ENCODE results near the gene BOC.
"Not testable (repeated sequence)": the region's sequence is repeated elsewhere in the genome, so short reads cannot be mapped to it uniquely, and the experiment has no call there.

Gene BOC, protein sequence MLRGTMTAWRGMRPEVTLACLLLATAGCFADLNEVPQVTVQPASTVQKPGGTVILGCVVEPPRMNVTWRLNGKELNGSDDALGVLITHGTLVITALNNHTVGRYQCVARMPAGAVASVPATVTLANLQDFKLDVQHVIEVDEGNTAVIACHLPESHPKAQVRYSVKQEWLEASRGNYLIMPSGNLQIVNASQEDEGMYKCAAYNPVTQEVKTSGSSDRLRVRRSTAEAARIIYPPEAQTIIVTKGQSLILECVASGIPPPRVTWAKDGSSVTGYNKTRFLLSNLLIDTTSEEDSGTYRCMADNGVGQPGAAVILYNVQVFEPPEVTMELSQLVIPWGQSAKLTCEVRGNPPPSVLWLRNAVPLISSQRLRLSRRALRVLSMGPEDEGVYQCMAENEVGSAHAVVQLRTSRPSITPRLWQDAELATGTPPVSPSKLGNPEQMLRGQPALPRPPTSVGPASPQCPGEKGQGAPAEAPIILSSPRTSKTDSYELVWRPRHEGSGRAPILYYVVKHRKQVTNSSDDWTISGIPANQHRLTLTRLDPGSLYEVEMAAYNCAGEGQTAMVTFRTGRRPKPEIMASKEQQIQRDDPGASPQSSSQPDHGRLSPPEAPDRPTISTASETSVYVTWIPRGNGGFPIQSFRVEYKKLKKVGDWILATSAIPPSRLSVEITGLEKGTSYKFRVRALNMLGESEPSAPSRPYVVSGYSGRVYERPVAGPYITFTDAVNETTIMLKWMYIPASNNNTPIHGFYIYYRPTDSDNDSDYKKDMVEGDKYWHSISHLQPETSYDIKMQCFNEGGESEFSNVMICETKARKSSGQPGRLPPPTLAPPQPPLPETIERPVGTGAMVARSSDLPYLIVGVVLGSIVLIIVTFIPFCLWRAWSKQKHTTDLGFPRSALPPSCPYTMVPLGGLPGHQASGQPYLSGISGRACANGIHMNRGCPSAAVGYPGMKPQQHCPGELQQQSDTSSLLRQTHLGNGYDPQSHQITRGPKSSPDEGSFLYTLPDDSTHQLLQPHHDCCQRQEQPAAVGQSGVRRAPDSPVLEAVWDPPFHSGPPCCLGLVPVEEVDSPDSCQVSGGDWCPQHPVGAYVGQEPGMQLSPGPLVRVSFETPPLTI

DNA sequence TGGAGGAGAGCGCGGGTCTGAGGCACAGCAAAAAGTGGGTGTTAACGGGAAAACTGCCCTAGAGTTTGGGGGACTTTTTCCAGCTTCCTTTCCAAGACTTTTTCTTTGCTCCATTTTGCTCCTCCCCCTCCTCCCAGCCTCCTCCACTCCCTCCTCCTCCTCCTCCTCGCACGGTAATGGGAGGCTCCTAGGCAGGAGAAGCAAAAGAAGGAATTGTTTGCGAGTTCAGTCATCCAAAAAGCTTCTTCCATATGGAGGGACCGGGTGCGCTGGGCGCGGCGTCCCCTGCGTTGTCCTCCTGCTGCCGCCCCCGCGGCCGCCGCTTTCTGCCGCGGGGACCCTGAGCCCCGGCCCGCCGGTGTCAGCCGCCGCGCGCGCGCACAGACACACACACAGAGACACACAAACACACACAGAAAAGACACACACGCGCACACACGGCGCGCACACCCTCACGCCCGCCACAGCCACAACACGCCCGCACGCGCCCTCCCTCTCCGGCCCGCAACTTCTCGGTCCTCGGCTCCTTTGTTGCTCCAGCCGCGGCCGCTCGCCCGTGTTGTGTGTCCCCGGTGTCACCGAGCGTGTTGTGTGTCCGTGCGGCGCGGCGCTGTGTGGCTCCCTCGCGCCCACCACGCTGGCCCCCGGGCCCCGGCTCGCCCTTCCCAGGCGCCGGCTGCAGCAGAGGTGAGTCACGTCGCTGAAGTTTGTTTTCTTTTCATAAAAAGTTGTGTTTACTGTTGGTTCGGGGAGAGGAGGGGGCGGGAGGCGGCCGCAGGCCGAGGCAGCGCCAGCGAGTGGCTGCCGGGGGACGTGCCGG is at the start of gene BOC:
Gene BOC, plus strand, starts transcription at position 228 of the 820 bp plus-strand sequence. CDS start 38,246 bp downstream, outside the sequence.
- no peak for FAIRE-seq

DNA sequence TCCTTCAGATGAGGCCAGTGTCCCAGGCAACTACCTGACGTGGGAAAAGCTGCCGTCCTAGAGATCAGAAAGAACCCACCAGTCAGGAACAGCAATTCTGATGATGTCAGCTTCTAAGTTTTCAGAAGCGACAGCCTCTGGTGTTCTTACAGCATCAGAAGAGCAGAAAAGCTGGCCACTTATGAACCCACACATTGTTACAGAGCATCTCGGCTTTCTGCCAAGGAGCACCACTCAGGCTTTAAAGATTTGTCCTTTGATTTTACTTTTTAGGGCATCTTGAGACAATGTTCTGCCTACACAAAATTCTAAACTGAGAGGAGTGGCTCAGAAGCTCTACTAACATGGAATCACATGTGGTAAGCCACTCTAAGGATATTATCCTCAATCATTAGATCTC is 49.7 kb upstream of the BOC start:
- no peak for FAIRE-seq

DNA sequence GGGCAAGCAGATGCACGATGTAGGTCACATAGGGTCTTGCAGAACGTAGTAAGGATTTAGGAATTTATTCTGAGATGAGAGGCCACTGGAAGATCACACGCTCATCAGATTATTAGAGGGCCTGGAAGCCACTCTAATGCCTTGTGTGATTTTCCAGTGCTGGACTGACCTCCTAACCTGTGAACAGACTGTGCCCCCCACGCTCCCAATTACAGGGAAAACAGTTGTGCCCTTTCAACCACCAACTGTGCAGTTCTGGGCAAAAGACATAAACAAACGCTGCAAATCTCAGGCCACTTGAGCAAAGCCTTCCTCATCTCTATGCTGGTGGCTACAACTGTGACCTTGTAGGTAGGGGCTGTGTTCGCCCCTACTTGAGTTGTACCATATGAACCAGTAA is 48.2 kb upstream of the BOC start:
- FAIRE-seq, result no peak

DNA sequence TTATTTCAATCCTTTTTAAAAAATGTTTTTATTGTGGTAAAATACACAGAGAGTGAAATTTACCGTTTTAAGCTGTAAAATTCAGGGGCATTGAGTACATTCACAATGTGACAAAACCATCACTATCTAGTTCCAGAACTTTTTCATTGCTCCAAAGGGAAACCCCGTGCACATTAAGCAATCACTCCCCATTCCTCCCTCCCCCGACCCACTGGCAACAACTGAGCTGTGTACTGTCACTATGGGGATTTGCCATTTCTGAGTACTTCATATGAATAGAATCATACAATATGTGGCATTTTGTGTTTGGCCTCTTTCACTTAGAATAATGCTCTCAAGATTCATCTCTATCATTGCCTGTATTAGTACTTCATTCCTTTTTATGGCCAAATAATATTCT is 45.5 kb upstream of the BOC start:
- FAIRE-seq, result no peak

DNA sequence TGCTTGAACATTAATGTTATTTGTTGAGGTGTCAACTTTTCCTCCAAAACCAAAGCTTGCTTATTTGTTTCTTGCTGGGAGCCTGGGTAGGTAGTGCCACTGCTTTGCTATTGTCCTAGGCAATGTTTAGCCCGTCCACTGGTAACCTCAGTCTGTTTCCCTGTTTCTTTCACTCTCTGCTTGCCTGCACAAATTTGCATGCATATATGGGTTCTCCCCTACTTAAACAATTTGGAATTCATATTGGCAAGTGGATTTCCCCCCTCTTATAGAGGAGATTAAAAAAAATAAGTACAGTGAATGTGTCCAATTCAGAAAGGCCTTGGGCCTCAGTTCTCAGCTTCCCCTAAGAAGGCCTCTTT is 45.0 kb upstream of the BOC start:
- FAIRE-seq, result no peak

DNA sequence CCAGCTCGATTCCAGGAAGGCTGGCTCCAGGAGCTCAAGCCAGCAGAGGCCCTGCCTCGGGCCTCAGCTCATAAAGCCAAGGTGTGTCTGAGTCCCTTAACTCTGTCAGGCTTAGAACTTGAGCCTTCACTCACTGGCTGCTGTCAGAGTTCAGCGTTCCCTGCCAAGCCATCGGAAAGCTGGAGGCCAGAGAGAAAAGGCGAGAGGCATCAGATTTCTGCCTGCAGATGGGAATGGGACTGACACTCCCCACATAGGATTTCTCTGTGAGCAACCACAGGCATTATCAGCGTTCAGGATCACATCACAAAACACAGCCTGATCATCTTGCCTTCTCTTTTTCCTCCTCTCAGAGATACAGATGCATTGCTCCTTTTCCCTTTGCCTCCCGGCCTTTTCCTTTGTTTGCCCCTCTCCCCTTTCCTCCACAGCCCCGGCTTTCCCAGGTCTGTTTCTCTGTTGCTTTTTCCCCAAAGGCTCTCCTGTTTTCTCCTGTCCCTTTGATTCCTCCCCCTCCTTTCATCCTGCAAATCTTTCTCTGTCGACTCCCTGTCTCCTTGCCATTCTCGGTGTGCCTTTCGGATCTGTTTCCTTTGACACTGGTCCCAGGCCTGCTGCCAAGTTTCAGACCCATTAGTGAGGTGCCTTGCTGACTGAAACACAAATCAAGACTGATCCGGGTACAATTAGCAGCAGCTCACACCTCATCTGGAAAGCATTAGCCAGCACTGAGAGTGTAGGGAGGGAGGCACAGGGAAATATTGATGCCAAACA is 44.5 kb upstream of the BOC start:
- no peak for FAIRE-seq

DNA sequence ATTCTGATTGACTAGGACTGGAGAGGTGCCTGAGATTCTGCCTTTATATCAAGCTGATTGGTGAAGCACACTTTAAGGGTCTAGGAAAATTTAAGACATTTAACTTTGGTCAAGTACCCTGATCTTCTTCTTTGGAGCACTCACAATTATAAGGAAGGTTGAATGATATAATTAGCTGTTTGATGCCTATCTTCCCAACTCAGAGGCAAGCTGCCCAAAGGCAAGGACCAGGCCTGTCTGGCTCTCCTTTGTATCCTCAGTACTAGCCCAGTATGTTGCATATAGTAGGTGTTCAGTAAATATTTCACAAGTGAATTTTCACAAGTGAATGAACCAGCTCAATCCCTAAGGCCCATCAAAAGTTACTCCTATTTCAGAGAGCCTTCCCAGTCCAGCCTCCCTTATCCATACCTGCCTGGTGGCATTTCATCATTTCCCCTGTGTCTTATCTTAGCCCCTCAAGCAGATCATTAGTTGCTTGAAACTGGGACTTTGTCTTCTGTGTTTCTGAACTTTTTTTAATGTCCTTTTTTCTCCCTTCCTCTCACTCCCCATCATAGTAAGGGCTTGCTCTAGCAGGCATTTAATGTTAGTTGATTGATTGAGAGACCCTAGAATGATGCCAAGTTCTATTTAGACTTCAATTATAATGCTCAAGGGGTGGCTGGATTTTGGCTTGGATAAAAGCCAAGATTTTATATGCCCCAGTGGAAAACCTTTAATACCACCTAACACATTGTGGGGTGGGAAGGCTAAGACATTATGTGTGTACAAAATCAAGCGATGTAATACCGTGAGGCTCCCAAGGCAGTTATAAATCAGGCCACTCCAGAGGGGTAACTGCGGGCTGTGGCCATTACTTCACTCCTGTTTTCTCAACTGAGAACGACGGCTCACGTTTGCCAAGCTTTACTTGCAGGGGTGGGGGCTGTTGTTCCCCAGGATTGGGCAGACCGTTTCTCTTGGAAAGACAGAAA is 43.2 kb upstream of the BOC start:
- FAIRE-seq, result no peak

DNA sequence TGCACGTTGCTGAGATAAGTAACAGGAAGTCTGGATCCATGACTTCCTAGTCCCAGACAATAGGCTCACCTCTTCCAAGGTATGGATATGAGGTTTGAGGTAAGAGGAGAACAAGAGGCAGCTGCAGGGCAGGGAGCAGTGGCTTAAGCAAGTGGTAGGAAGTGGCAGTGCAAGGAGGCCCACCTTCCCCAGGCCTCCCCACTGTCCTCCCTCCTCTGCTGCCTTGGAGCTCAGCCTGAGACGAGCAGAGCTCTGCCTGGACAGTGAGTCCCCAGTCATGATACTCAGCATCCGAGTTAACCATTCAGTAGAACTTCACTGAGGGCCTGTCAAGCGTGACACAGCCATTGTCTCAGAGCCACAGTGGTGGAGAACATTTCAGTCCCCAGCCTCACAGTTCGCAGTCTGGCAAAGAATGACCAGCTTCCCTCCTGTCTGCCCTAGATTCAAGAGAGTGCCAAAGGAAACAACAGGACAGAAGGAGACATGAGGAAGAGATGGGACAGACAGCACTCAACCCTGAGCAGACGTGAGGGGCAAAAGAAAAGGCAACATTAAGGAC is 41.4 kb upstream of the BOC start:
- FAIRE-seq, result no peak

DNA sequence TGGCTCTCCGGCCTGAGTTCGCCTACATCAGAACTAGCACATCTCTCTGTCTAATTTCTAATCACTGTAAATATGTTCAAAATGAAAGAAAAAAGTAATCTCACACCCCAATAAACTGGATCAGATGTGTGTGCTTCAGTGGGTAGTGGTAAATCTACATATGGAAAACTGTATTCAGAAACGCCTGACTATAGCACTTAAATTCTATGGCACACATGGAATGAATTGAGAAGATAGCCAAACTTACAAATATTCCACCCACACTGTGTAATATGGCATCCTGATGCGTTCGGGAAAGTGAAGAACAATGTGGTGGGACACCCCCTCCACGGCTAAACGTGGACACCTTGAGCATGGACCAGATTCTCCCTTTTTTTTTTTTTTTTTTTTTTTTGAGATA is 40.6 kb upstream of the BOC start:
- FAIRE-seq, result no peak

DNA sequence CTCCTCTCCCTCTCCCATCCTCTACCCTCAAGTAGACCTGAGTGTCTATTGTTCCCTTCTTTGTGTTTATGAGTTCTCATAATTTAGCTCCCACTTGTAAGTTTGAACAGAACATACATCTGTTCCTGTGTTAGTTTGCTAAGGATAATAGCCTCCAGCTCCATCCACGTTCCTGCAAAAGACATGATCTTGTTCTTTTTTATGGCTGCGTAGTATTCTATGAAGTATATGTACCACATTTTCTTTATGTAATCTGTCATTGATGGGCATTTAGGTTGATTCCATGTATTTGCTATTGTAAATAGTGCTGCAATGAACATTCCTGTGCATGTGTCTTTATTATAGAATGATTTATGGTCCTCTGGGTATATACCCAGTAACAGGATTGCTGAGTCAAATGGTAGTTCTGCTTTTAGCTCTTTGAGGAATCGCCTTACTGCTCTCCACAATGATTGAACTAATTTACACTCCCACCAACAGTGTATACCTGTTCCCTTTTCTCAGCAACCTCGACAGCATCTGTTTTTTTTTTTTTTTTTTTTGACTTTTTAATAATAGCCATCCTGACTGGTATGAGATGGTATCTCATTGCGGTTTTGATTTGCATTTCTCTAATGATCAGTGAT is 39.6 kb upstream of the BOC start:
- not testable (repeated sequence) for FAIRE-seq

DNA sequence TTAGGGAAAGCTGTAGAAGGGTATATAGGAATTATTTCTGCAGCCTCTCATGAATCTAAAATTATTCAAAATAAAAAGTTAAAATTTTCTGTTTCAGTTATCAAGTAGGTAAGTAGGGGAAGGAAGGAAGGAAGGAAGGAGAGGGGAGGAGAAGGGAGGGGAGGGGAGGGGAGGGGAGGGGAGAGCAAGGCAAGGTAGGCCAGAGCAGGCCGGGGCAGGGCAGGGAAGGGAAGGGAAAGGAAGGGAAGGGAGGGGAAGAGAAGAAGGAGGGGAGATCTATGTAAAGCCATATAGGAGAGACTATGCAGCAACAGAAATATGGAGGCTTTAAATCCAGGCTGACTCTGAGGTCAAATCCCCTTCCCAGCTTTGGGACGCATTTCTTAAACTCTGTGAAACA is 38.3 kb upstream of the BOC start:
- no peak for FAIRE-seq

DNA sequence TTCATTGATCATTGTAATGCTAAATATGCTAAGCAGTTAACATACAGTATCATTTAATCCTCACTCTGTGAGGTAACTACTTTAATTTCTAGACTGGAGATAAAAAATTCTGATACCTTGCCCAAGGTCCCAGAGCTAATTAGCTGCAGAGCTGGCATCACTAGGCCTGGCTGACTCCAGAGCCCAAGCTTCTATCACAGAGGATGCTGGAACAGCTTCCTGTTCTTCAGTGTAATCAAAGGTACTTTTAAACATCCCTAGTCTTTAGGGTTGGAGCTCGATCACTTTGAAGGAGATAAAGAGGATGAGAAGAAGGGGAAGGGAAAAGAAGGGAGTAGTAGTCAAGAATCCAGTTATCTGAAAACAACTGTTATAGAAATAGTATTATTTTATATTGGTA is 37.1 kb upstream of the BOC start:
- no peak for FAIRE-seq

DNA sequence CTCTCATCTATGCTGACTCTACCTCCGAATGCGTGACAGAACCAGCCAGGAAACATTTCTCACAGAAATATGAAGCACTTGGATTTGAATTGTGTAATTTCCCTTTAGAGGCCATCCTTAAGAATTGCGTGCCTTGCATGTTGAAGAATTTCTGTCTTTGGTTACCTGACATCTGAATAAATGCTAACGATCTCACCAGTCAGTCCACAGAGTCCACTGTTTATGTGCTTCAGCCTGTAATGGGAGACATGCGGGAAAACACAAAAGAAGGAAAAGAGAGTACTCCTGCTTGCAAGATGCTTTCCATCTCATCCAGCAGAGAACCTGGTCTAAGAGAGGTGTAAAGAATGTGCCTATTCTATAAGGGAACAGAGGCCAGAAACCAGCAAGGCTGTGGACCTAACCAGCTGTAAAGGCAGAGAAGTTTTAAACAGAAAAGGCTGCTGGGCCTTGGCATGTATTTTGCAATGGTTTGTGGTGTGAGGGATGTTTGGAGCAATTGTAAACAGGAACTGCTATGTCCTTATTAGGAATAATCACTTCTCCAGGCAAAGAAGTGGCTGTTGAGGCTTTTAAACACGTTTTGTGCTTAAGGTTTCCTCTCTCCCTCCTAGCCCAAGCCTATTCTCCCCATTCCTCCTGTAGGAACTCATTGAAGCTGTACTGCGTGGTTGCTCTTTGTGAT is 36.4 kb upstream of the BOC start:
- no peak for FAIRE-seq

DNA sequence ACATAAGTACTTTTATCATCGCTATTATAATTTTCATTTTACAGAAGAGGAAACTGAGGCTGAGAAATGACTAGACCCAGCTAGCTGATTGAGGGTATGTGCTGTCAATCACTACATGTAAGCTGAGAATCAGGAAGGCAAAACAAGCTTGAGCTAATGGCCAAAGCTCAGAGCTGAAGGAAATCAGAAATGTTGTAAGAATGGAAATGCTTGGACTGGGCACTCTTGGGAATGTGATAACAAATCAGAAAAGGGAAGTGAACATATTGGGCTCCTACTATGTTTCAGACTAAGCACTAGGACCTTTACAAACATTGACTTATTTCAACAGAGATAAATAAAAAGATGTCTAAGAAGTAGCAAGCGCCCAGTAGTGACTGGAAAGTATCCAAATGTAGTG is 33.8 kb upstream of the BOC start:
- FAIRE-seq, result no peak

DNA sequence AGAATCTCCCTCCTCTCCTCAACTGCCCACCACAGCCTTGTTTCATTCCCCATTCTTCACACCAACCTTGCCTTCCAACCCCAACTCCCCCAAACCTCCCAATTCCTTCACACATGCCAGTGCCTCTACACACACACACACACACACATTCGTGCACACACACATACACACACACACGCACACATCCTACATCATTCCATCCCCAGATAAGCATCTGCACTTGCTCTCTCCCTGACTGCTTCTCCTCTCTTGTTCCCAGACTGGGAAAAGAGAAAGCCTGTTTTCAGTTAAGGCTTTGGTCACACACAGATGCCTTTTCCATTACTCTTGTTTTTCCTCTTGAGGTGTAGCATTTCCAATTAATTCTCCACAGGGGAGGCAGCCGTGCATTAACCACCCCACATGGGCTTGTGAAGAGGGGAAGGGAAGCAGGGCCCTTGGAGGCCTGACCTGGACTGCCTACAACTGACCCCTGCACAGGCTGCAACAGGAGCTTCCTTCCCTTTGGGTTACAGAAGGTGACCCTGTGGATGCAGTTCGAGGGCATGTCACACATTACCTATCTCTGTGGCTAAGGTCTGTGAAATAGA is 32.0 kb upstream of the BOC start:
- FAIRE-seq, result no peak

DNA sequence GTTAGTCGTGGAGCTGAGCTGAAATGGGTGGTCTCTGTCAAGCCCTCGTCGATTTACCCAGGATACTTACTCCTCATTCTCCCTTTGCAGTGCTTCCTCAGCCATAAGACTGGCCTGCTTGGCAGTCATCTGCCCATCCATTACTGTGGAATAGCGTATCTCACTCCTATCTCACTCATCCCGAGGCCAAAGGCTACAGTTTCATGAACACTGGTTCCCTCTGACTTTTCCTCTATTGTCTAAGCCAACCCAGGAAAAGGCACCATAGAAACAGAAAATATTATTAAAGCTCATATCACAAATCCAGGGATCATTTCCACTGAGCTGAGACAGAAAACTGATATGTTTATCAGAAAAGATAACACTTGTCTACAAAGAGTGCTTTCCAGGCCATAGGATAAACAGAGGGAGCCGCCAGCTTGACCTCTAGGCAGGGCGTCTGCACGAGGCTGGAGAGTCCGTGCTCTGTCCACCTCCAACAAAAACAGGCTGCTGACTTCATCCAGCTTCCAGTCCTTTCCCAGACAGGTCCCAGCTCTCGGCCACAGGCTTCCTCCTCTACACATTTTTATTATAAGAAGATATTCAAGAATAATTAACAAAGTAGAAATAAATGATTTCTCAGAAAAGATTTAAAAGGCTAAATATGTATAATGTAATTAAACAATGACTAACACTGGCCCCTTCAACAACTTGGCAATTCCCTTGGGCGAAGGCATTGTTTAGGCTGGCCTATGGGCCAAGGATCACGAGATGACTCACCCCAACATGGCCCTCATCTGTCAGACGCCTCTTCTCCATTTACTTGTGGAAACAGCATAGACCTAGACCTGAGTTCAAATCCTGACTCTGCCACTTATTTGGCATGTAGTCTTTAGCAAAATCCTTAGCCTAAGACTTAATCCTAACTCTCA is 27.4 kb upstream of the BOC start:
- no peak for FAIRE-seq

DNA sequence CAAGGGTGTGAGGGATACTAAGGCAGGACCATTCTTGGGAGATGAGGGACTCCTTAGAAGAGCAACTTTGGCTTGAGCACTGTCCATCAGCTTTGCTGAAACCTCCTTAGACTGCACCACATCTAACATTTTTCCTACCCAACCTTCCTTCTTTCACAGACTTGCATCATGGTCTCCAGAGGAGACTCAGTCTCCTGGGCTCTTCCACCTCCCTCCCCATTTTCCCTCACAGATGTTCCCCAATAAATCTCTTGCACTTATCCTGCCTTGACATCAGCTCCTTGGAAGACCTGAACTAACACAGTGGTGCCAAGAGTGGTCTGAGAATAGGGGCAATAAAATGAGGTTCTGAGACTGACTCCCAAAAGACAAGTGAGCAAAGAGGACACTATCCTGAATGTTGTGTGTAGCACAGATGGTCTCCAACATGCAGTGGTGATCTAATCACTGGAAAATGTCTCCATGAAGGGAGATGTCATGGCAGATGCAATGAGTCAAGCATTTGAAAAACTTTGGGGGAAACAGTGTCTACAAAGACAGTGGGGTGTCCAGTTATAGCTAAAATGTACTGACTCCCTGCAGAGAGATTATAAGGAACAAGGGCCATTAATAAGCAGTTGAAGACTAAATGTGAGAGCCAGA is 26.0 kb upstream of the BOC start:
- FAIRE-seq, result no peak

Measured in A204.1 (cell line).